Prostate gland (tissue), 2 donors: ENCODE results near the gene MPST. TPM values are rescaled to one million over a fixed set of nuclear protein-coding genes. Genes with fewer than 3 reads are reported as not detected.

Source experiments
- DNase-seq: peaks from one replicate; pipeline ENCODE4 v3.0.0-alpha.2; 2019; ENCODE audit warnings: low spot score
- H3K27ac ChIP-seq, 2 donors: fragments of 200-600 bp; sonication (generic); 2 replicates each; pipeline ENCODE4 v1.5.1; 2017 to 2019
- H3K27me3 ChIP-seq: fragments of 200-600 bp; sonication (generic); replicated peaks from 2 replicates; pipeline ENCODE4 v1.5.1; 2019; ENCODE audit not compliant: insufficient read depth
- H3K36me3 ChIP-seq, 2 donors: fragments of 200-600 bp; sonication (generic); 1 replicate in 1 of 2; 2 replicates in 1 of 2; pipeline versions ENCODE4 v1.5.1 to v1.8.1; 2017 to 2019
- H3K4me1 ChIP-seq: fragments of 200-600 bp; sonication (generic); replicated peaks from 2 replicates; pipeline ENCODE4 v1.5.1; 2019
- H3K4me3 ChIP-seq, 2 donors: fragments of 200-600 bp; sonication (generic); 2 replicates each; pipeline ENCODE4 v1.5.1; 2017 to 2019
- H3K9me3 ChIP-seq: fragments of 200-600 bp; sonication (generic); 2 replicates; pipeline ENCODE4 v1.5.1; 2017
- CTCF ChIP-seq, 4 experiments: fragments of 200-600 bp in 2 of 4; fragments of 450-650 bp in 2 of 4; sonication (generic) in 2 of 4; IDR thresholded peaks; 1 replicate in 3 of 4; 2 replicates in 1 of 4; pipeline ENCODE4 v1.5.1; 2016 to 2019; ENCODE audit warnings: antibody characterized with exemption in 4 of 4, mild to moderate bottlenecking in 2 of 4, moderate library complexity in 2 of 4
- POLR2A ChIP-seq: fragments of 450-650 bp; IDR thresholded peaks from one replicate; pipeline ENCODE4 v1.6.1; 2016; ENCODE audit warnings: antibody characterized with exemption, mild to moderate bottlenecking
- POLR2AphosphoS5 ChIP-seq: sonication (generic); formaldehyde crosslinking; IDR thresholded peaks from one replicate; pipeline ENCODE4 v1.6.1; 2017; ENCODE audit warnings: antibody characterized with exemption
- WGBS: methylation state at CpG from one replicate; pipeline ENCODE4 v1.1.5; 2018; 5-methylcytosine and 5-hydroxymethylcytosine counted together
- intact Hi-C: fragments of 100-400 bp; cut with DNase I; formaldehyde crosslinking; loops from one replicate; pipeline ENCODE4 v1.14.2; 2022
- total RNA-seq, 2 donors: library from RNA; depleted of rRNA; stranded (reverse); fragments of >200 nt; gene quantifications; one replicate each; pipeline ENCODE4 v1.1.0, GENCODE V29; 2016

Gene MPST
- total RNA-seq, 2 donors from 2014 or later = 136 to 192 TPM

- H3K36me3 ChIP-seq = peaks cover 0 to 4% of the 10 kb centered on the region in 2 donors
- intact Hi-C loops = no loop called here
- no peaks in the 10 kb centered on the region for H3K9me3 ChIP-seq
- H3K4me1 ChIP-seq = peaks cover 16% of the 10 kb centered on the region
- no peaks in the 10 kb centered on the region for H3K27me3 ChIP-seq
- no peak overlapping the region for H3K4me3 ChIP-seq
- WGBS = 62% methylated on average over 16 of the region's 16 CpGs
- no peak for DNase-seq
- H3K27ac ChIP-seq = no peak overlapping the region
- TF ChIP-seq POLR2AphosphoS5 (no peak), POLR2A (no peak), CTCF (IDR thresholded peaks at IDR 0.05) (no peak)
Observed at GRCh38 chr22:37022483-37023337, 3.2 kb downstream of the MPST start.

DNA sequence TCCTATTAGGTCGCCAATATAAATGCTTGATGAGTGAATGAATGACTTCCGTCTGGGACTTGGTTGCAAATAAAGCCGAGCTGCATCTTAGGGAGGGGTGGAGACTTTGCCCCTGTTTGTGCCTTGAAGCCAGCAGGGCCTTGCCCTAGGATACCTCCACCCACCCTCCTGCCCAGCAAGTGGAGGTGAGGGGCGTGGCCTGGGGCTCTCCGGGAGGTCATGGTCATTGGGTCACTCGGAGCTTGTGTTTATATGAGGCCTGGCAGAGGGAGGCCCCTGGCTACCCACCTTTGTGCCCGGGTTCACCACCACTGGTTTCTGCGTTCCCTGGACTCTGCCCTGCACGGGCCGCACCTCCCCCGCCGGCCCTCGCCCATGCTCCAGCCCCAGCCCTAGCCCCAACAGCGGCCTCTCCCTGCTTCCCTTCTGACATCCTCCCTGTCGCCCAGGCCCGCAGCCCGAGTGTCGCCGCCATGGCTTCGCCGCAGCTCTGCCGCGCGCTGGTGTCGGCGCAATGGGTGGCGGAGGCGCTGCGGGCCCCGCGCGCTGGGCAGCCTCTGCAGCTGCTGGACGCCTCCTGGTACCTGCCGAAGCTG, 4.3 kb downstream of the MPST start:
- TF ChIP-seq POLR2A (no peak), POLR2AphosphoS5 (no peak), CTCF (IDR thresholded peaks at IDR 0.05) (no peak)
- WGBS = 95% methylated on average over 34 of the region's 34 CpGs
- Histone ChIP-seq H3K4me3 (no peak overlapping the region), H3K27me3 (no peaks in the 10 kb centered on the region), H3K27ac (no peak overlapping the region), H3K4me1 (peaks cover 10% of the 10 kb centered on the region), H3K36me3 (peaks cover 0 to 4% of the 10 kb centered on the region in 2 donors), H3K9me3 (no peaks in the 10 kb centered on the region)
- no peak for DNase-seq
- intact Hi-C loops = no loop called here

DNA sequence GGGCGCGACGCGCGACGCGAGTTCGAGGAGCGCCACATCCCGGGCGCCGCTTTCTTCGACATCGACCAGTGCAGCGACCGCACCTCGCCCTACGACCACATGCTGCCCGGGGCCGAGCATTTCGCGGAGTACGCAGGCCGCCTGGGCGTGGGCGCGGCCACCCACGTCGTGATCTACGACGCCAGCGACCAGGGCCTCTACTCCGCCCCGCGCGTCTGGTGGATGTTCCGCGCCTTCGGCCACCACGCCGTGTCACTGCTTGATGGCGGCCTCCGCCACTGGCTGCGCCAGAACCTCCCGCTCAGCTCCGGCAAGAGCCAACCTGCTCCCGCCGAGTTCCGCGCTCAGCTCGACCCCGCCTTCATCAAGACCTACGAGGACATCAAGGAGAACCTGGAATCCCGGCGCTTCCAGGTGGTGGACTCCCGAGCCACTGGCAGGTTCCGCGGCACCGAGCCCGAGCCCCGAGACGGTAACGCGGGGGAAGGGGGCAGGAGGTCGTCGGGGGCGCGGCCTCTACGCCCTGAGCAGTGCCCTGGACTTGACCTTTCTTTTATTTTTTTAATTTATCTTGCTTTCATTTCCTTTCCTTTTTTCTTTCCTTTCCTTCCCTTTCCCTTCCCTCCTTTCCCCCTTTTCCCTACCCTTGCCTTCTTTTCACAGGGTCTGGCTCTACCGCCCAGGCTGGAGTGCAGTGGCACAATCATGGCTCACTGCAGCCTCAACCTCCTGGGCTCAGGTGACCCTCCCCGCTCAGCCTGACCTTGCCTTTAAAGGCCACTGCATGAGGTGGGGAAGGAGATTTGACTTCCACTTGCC, 5.0 kb downstream of the MPST start:
- Histone ChIP-seq H3K36me3 (peaks cover 0 to 4% of the 10 kb centered on the region in 2 donors), H3K27me3 (no peaks in the 10 kb centered on the region), H3K4me3 (no peak overlapping the region), H3K27ac (no peak overlapping the region), H3K4me1 (peaks cover 10% of the 10 kb centered on the region), H3K9me3 (no peaks in the 10 kb centered on the region)
- DNase-seq = no peak
- TF ChIP-seq POLR2AphosphoS5 (no peak), CTCF (IDR thresholded peaks at IDR 0.05) (no peak), POLR2A (no peak)
- intact Hi-C loops = no loop called here
- 94% methylated on average over 71 of the region's 71 CpGs for WGBS

DNA sequence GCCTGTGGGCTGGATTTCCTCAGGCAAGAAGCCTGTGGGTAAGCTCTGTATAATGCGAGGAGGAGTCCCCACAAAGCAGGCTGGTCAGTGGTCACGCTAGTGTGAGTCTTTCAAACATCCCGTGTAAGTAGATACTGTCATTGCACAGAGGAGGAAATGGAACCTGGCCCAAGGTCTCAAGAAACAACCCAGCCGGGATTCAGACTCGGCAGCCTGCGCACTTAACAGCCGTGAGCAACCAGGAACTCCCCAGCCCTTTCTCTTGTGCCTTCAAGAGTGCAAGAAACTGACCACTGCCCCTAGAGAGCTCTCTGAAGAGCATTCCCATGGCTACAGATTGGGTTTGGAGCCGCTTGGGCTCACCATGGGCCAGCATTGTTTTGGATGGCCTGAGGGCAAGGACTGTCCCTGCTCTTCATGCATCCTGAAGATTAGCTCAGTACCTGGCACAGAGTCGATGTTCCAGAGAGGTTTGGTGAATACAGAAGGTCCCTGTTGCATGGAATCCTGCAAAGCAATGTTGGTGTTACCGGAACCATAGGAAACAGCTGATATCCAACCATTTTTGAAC, 6.0 kb downstream of the MPST start:
- DNase-seq = no peak
- WGBS = 78% methylated on average over 10 of the region's 10 CpGs
- no peak overlapping the region for H3K27ac ChIP-seq

More for the DNA sequence above, 6.0 kb downstream of the MPST start:
- intact Hi-C loops = no loop called here
- no peak for TF ChIP-seq POLR2A
- no peak for TF ChIP-seq CTCF (IDR thresholded peaks at IDR 0.05)
- no peak for TF ChIP-seq POLR2AphosphoS5
- Histone ChIP-seq H3K9me3 (no peaks in the 10 kb centered on the region), H3K4me1 (peaks cover 7% of the 10 kb centered on the region), H3K4me3 (no peak overlapping the region), H3K27me3 (no peaks in the 10 kb centered on the region), H3K36me3 (peaks cover 4 to 5% of the 10 kb centered on the region in 2 donors)
